A673 (cell line): Measurements from ENCODE around the gene TMEM260. TPM values are rescaled to one million over a fixed set of nuclear protein-coding genes. Genes with fewer than 3 reads are reported as not detected.
A peak's percentile ranks its signal among the peaks of the same experiment; 100 is the strongest.

Experiments used
- BruUV-seq: library from RNA; stranded (reverse); fragments of 400-500 nt; replicated peaks from 2 replicates; lab custom pipeline; 2021; lab: Mats Ljungman, UMichigan
- CTCF ChIA-PET: fragments of 300-600 bp; sonication (Branson Sonifier 250); formaldehyde crosslinking; loops from one replicate; lab custom pipeline; 2022; ENCODE audit warnings: antibody characterized with exemption; lab: Charles Lee
- POLR2A ChIA-PET: fragments of 300-600 bp; sonication (Branson Sonifier 250); formaldehyde crosslinking; loops from one replicate; lab custom pipeline; 2022; ENCODE audit warnings: antibody characterized with exemption; ENCODE audit not compliant: low non-redundant PET; lab: Charles Lee
- DNase-seq: peaks from one replicate; pipeline ENCODE4 v3.0.0-alpha.2; 2015; ENCODE audit warnings: low spot score
- H3K27ac ChIP-seq: fragments of 200-600 bp; sonication (generic); 2 replicates; pipeline ENCODE4 v1.5.1; 2016; ENCODE audit warnings: mixed run types, low read depth, mild to moderate bottlenecking, mixed read lengths, antibody characterized with exemption, low read length; ENCODE audit not compliant: poor library complexity, severe bottlenecking
- H3K27me3 ChIP-seq: fragments of 200-600 bp; sonication (generic); replicated peaks from 2 replicates; pipeline ENCODE4 v1.6.1; 2017; ENCODE audit warnings: mixed run types, low read depth, mild to moderate bottlenecking, mixed read lengths, antibody characterized with exemption, low read length; ENCODE audit not compliant: insufficient read depth, poor library complexity
- H3K36me3 ChIP-seq: fragments of 200-600 bp; sonication (generic); 2 replicates; pipeline ENCODE4 v1.6.1; 2016; ENCODE audit warnings: mixed run types, mild to moderate bottlenecking, mixed read lengths, antibody characterized with exemption, low read length; ENCODE audit not compliant: insufficient read depth, poor library complexity, severe bottlenecking
- H3K4me1 ChIP-seq: fragments of 200-600 bp; sonication (generic); 2 replicates; pipeline ENCODE4 v1.6.1; 2017; ENCODE audit warnings: mixed run types, mild to moderate bottlenecking, mixed read lengths, antibody characterized with exemption, low read length; ENCODE audit not compliant: insufficient read depth, poor library complexity, severe bottlenecking
- H3K4me3 ChIP-seq: fragments of 200-600 bp; sonication (generic); 2 replicates; pipeline ENCODE4 v1.5.1; 2016; ENCODE audit warnings: low read depth, mixed run types, mild to moderate bottlenecking, mixed read lengths, low read length; ENCODE audit not compliant: poor library complexity, severe bottlenecking
- H3K9me3 ChIP-seq: fragments of 200-600 bp; sonication (generic); 2 replicates; pipeline ENCODE4 v1.6.1; 2016; ENCODE audit warnings: mixed run types, low read depth, mild to moderate bottlenecking, mixed read lengths, antibody characterized with exemption, low read length; ENCODE audit not compliant: poor library complexity, severe bottlenecking
- CTCF ChIP-seq: fragments of 300-800, 200-600 bp; sonication (generic); conservative IDR thresholded peaks from 2 replicates; pipeline ENCODE4 v1.5.1; 2017; ENCODE audit warnings: low read depth, mild to moderate bottlenecking, antibody characterized with exemption, low read length, moderate library complexity, mixed read lengths
- EZH2 ChIP-seq: fragments of 200-600 bp; sonication (generic); IDR thresholded peaks from 2 replicates; pipeline ENCODE4 v1.6.1; 2017; ENCODE audit warnings: borderline replicate concordance, low read depth, mild to moderate bottlenecking, mixed read lengths, antibody characterized with exemption, low read length; ENCODE audit not compliant: poor library complexity, severe bottlenecking
- intact Hi-C: fragments of 100-400 bp; cut with micrococcal nuclease; formaldehyde crosslinking; loops from one replicate; pipeline ENCODE4 v1.10.0; 2022; ENCODE audit not compliant: unreplicated experiment
- total RNA-seq: library from RNA; stranded (reverse); gene quantifications from 2 replicates; pipeline ENCODE4 v1.2.3, GENCODE V29; 2021

Gene TMEM260
- total RNA-seq, 1 experiment from 2014 or later: 23.2 TPM

GRCh38 chr14:56659964-56660551 lies 80.5 kb downstream of the TMEM260 start:
- no peaks in the 10 kb centered on the region for H3K9me3 ChIP-seq
- H3K4me1 ChIP-seq: peaks cover 25% of the 10 kb centered on the region
- H3K4me3 ChIP-seq: peak overlapping the region; percentile 29
- intact Hi-C loops: loop anchor here (1.0 to 10.0 kb wide), 3 partner anchors 145 to 525 kb away; no protein-coding TSS in a partner anchor
- no peaks in the 10 kb centered on the region for H3K27me3 ChIP-seq
- ChIA-PET POLR2A (no interaction called here), CTCF (interaction anchor here (0.7 to 1.1 kb wide), 3 partner anchors 12 to 529 kb away, joined by 3 to 5 read pairs (median 4); no protein-coding TSS in a partner anchor)
- TF ChIP-seq EZH2 (no peak), CTCF (peak; percentile 94)
- H3K27ac ChIP-seq: peak overlapping the region; percentile 84
- H3K36me3 ChIP-seq: no peaks in the 10 kb centered on the region
- BruUV-seq: no TSS peak
- DNase-seq: peak; percentile 90

- H3K4me1 ChIP-seq: peaks cover 25% of the 10 kb centered on the region
- no peaks in the 10 kb centered on the region for H3K9me3 ChIP-seq
- TF ChIP-seq CTCF (no peak), EZH2 (no peak)
- no peaks in the 10 kb centered on the region for H3K27me3 ChIP-seq
- ChIA-PET POLR2A (interaction anchor here (0.7 kb wide), 1 partner anchor 37 kb away, joined by 11 read pairs; no protein-coding TSS in a partner anchor), CTCF (no interaction called here)
- no peak for DNase-seq
- no TSS peak for BruUV-seq
- intact Hi-C loops: loop anchor here (1.0 to 10.0 kb wide), 2 partner anchors 144 to 406 kb away; no protein-coding TSS in a partner anchor
- H3K4me3 ChIP-seq: no peak overlapping the region
- H3K36me3 ChIP-seq: no peaks in the 10 kb centered on the region
- H3K27ac ChIP-seq: peak overlapping the region; percentile 57
These were observed 81.2 kb downstream of the TMEM260 start for GRCh38 chr14:56660677-56661389.

GRCh38 chr14:56661478-56661877 lies 81.9 kb downstream of the TMEM260 start:
- CTCF ChIA-PET: no interaction called here
- no TSS peak for BruUV-seq
- no peaks in the 10 kb centered on the region for H3K36me3 ChIP-seq

More at GRCh38 chr14:56661478-56661877, 81.9 kb downstream of the TMEM260 start:
- DNase-seq: no peak
- Histone ChIP-seq H3K27ac (peak overlapping the region; percentile 57), H3K27me3 (no peaks in the 10 kb centered on the region), H3K4me1 (peaks cover 25% of the 10 kb centered on the region), H3K9me3 (no peaks in the 10 kb centered on the region), H3K4me3 (no peak overlapping the region)
- intact Hi-C loops: loop anchor here (10.0 kb wide), 1 partner anchor 143 kb away; no protein-coding TSS in a partner anchor
- POLR2A ChIA-PET: interaction anchor here (0.5 to 0.7 kb wide), 2 partner anchors 26 to 36 kb away, joined by 3 to 11 read pairs; no protein-coding TSS in a partner anchor
- TF ChIP-seq CTCF (no peak), EZH2 (no peak)
